DOHH2 (cell line): ENCODE data around the gene BEND3.

ENCODE experiments used
- EZH2phosphoT487 ChIP-seq: fragments of 200-600 bp; sonication (generic); IDR thresholded peaks from 2 replicates; pipeline ENCODE4 v1.6.1; 2017; ENCODE audit warnings: borderline replicate concordance, mild to moderate bottlenecking, antibody characterized with exemption, low read length, moderate library complexity, mixed read lengths
- TF ChIP-seq, protein P1 (sequence below): fragments of 200-600 bp; sonication (generic); IDR thresholded peaks from one replicate; pipeline ENCODE4 v1.5.1; 2014; ENCODE audit warnings: antibody characterized with exemption, mild to moderate bottlenecking, low read depth, low read length; ENCODE audit not compliant: poor library complexity, severe bottlenecking

DNA sequence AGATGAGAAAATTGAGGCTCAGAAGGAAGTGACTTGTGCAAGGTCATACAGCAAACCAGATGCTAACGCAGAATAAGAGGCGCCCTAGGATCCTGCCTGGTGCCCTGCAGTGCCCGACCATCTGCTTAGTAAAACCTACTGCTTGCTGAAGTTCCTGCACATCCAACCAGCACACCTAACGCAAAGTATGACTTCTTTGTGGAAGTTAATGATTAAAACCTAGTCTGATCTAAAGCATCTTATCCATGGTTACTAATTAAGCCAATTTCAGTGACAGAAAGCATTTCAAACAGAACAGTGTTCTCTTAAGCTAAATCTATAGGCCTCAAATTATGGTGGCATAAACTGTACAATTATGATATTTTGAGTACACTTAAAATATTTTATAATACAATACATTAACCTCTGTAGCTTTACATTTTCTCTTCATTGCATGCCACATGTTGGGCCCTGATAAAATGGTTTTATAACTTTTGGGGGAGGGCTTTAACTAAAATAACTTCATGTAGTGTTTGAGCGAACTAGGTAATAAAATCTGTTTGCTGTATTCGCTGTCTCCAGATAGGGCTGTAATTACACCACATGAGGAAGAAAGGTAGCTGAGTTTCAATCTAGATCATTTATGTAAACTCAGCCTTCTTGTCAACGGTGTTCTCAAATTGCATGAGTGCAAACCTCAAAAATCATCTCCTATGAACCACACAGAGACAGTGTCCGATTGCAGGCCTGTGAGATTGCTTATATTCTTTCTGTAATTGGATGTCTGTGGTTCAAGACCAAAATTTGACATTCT, 37.5 kb upstream of the BEND3 start:
- TF ChIP-seq, protein P1, sequence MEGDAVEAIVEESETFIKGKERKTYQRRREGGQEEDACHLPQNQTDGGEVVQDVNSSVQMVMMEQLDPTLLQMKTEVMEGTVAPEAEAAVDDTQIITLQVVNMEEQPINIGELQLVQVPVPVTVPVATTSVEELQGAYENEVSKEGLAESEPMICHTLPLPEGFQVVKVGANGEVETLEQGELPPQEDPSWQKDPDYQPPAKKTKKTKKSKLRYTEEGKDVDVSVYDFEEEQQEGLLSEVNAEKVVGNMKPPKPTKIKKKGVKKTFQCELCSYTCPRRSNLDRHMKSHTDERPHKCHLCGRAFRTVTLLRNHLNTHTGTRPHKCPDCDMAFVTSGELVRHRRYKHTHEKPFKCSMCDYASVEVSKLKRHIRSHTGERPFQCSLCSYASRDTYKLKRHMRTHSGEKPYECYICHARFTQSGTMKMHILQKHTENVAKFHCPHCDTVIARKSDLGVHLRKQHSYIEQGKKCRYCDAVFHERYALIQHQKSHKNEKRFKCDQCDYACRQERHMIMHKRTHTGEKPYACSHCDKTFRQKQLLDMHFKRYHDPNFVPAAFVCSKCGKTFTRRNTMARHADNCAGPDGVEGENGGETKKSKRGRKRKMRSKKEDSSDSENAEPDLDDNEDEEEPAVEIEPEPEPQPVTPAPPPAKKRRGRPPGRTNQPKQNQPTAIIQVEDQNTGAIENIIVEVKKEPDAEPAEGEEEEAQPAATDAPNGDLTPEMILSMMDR: no peak
- no peak for TF ChIP-seq EZH2phosphoT487
